Keratinocyte (primary cell): Measurements from ENCODE around the gene S100A2. TPM values are rescaled to one million over a fixed set of nuclear protein-coding genes. Genes with fewer than 3 reads are reported as not detected.

Experiments used
- DNase-seq: peaks from one replicate; pipeline ENCODE4 v3.0.0-alpha.2; 2011; ENCODE audit warnings: low read depth, missing footprints, low spot score
- FAIRE-seq: peaks from 2 replicates; lab custom pipeline; 2011; peaks lifted over from hg19 to GRCh38; lab: Jason Lieb, UNC
- H2AFZ ChIP-seq: 2 replicates; pipeline ENCODE4 v1.6.0; 2012; ENCODE audit warnings: low read length, control low read depth, inconsistent platforms; ENCODE audit not compliant: control insufficient read depth
- H3K27ac ChIP-seq: 2 replicates; pipeline ENCODE4 v1.5.1; 2011; ENCODE audit warnings: low read length; ENCODE audit not compliant: control insufficient read depth, insufficient read depth
- H3K27me3 ChIP-seq: 3 replicates; pipeline ENCODE4 v1.6.0; 2011; ENCODE audit warnings: low read length; ENCODE audit not compliant: control insufficient read depth, insufficient read depth; ENCODE audit errors: extremely low read depth
- H3K36me3 ChIP-seq, 2 experiments: 2 replicates in 1 of 2; 3 replicates in 1 of 2; pipeline ENCODE4 v1.5.1; 2011; ENCODE audit warnings: low read length in 2 of 2, mild to moderate bottlenecking in 1 of 2; ENCODE audit not compliant: control insufficient read depth in 2 of 2, insufficient read depth in 2 of 2; ENCODE audit errors: extremely low read depth in 1 of 2
- H3K4me1 ChIP-seq: 3 replicates; pipeline ENCODE4 v1.5.1; 2011; ENCODE audit warnings: low read length; ENCODE audit not compliant: control insufficient read depth, insufficient read depth; ENCODE audit errors: extremely low read depth
- H3K4me2 ChIP-seq: 3 replicates; pipeline ENCODE4 v1.6.0; 2011; ENCODE audit warnings: low read depth, low read length; ENCODE audit not compliant: control insufficient read depth, insufficient read depth; ENCODE audit errors: extremely low read depth
- H3K4me3 ChIP-seq, 3 experiments: fragments of 200-600 bp in 1 of 3; sonication (generic) in 1 of 3; 2 replicates in 2 of 3; 3 replicates in 1 of 3; pipeline ENCODE4 v1.5.1; 2011 to 2016; ENCODE audit warnings: low read length in 3 of 3, mild to moderate bottlenecking in 3 of 3, control low read depth in 2 of 3, inconsistent platforms in 1 of 3, low read depth in 1 of 3, mixed read lengths in 1 of 3, mixed run types in 1 of 3, moderate library complexity in 1 of 3; ENCODE audit not compliant: control insufficient read depth in 2 of 3, insufficient read depth in 2 of 3; ENCODE audit errors: extremely low read depth in 1 of 3
- H3K79me2 ChIP-seq: 2 replicates; pipeline ENCODE4 v1.6.0; 2012; ENCODE audit warnings: low read length; ENCODE audit not compliant: control insufficient read depth, insufficient read depth
- H3K9ac ChIP-seq: 3 replicates; pipeline ENCODE4 v1.6.0; 2011; ENCODE audit warnings: low read length; ENCODE audit not compliant: control insufficient read depth, insufficient read depth; ENCODE audit errors: extremely low read depth
- H3K9me1 ChIP-seq: 3 replicates; pipeline ENCODE4 v1.6.0; 2011; ENCODE audit warnings: low read length; ENCODE audit not compliant: control insufficient read depth, insufficient read depth; ENCODE audit errors: extremely low read depth
- H3K9me3 ChIP-seq: 2 replicates; pipeline ENCODE4 v1.5.1; 2012; ENCODE audit warnings: low read depth, low read length; ENCODE audit not compliant: control insufficient read depth
- H4K20me1 ChIP-seq: 3 replicates; pipeline ENCODE4 v1.6.0; 2011; ENCODE audit warnings: low read length; ENCODE audit not compliant: control insufficient read depth, insufficient read depth; ENCODE audit errors: extremely low read depth
- EZH2 ChIP-seq: IDR thresholded peaks from one replicate; pipeline ENCODE4 v1.6.1; 2012; ENCODE audit warnings: inconsistent platforms, mild to moderate bottlenecking, low read length, moderate library complexity
- dilution Hi-C: fragments of 300-500 bp; cut with MboI; formaldehyde crosslinking; loops from one replicate; pipeline ENCODE4 v1.7.0; 2020; ENCODE audit warnings: low sequenced_read_pairs; ENCODE audit not compliant: extremely low pct_ligation_motif_present
- polyA plus RNA-seq, 5 experiments: library from polyadenylated mRNA; depleted of rRNA in 3 of 5; stranded (reverse) in 3 of 5; stranded (forward) in 1 of 5; unstranded in 1 of 5; fragments of >200 nt; gene quantifications; 1 replicate in 1 of 5; 2 replicates in 3 of 5; 3 replicates in 1 of 5; pipeline versions ENCODE4 v1.2.1 to v1.2.3, GENCODE V29; 2011 to 2012; ENCODE audit warnings: missing spikeins in 2 of 5, low read depth in 1 of 5, low replicate concordance in 1 of 5
- TF ChIP-seq, protein P1 (sequence below), 3 experiments: IDR thresholded peaks in 1 of 3; conservative IDR thresholded peaks in 1 of 3; optimal IDR thresholded peaks in 1 of 3; 2 replicates in 2 of 3; 3 replicates in 1 of 3; pipeline versions ENCODE3 to v1.5.1; 2011; ENCODE audit warnings: low read length in 3 of 3, mild to moderate bottlenecking in 3 of 3, moderate library complexity in 2 of 3, control low read depth in 1 of 3, inconsistent platforms in 1 of 3; ENCODE audit not compliant: insufficient read depth in 2 of 3; ENCODE audit errors: extremely low read depth in 1 of 3

The S100A2 gene
- polyA plus RNA-seq, 1 donor (not counting 4 experiments of a cell fraction or from before 2014, with no cell fraction given): 12,757 TPM

DNA sequence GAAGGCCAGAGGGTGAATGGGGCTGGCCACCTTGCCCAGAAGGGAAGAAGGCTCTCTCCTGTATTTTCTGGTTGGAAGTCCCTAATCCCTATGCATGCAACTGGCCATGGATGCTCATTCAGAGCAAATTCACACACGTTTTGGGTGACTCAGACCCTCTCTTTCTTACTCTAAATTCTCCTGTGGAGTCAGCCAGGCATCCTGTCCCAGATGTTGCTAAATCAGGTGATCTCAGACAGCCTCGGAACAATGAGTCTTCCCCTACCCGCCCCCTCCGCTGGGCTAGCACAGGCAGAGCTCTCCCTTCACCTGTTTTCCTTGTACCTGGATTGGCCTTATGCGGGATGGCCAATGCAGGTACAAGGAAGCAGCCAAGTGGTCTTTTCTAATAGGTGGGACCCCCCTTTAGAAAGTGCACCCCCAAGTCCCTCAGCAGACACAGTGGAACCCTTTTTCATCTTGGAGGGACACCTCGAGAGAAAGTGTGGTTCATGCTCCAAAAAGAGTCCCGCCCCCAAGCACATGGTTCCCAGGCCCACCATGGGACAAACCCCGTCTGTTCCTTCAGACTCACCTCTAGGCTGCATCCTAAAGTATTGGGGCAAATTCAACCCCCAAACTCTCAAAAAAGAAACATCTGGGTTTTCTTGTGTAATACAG is 38.5 kb downstream of the S100A2 start:
- TF ChIP-seq, protein P1, sequence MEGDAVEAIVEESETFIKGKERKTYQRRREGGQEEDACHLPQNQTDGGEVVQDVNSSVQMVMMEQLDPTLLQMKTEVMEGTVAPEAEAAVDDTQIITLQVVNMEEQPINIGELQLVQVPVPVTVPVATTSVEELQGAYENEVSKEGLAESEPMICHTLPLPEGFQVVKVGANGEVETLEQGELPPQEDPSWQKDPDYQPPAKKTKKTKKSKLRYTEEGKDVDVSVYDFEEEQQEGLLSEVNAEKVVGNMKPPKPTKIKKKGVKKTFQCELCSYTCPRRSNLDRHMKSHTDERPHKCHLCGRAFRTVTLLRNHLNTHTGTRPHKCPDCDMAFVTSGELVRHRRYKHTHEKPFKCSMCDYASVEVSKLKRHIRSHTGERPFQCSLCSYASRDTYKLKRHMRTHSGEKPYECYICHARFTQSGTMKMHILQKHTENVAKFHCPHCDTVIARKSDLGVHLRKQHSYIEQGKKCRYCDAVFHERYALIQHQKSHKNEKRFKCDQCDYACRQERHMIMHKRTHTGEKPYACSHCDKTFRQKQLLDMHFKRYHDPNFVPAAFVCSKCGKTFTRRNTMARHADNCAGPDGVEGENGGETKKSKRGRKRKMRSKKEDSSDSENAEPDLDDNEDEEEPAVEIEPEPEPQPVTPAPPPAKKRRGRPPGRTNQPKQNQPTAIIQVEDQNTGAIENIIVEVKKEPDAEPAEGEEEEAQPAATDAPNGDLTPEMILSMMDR (optimal IDR thresholded peaks at IDR 0.05 in 1 of 3, IDR thresholded peaks at IDR 0.05 in 1 of 3, conservative IDR thresholded peaks at IDR 0.05 in 1 of 3; ENCODE audit: extremely low read depth in 1 of 3, insufficient read depth in 2 of 3, low read length in 3 of 3): no peak
- TF ChIP-seq EZH2: no peak
- DNase-seq (peak; percentile 79), FAIRE-seq (peak; percentile 99)
- Histone ChIP-seq H3K79me2 (no peaks in the 10 kb centered on the region), H3K27me3 (no peaks in the 10 kb centered on the region), H3K4me1 (peaks cover 36% of the 10 kb centered on the region), H4K20me1 (no peaks in the 10 kb centered on the region), H3K4me2 (peak overlapping the region; percentile 86), H3K4me3 (peak overlapping the region in 2 of 3 experiments; percentile 12 to 32), H3K9me1 (peaks cover 2% of the 10 kb centered on the region), H3K9ac (peak overlapping the region; percentile 79), H3K9me3 (no peaks in the 10 kb centered on the region), H3K36me3 (no peaks in the 10 kb centered on the region), H2AFZ (no peak overlapping the region), H3K27ac (peak overlapping the region; percentile 95)
- dilution Hi-C loops: no loop called here

GRCh38 chr1:153526132-153526543 is 39.5 kb downstream of the S100A2 start:
- DNase-seq (peak; percentile 69), FAIRE-seq (no peak)
- no peak overlapping the region for H2AFZ ChIP-seq
- H3K27ac ChIP-seq: peak overlapping the region; percentile 95
- H3K4me3 ChIP-seq: peak overlapping the region in 1 of 3 experiments; percentile 40
- H3K9me3 ChIP-seq: no peaks in the 10 kb centered on the region
- H3K27me3 ChIP-seq: no peaks in the 10 kb centered on the region
- H3K4me1 ChIP-seq: peaks cover 33% of the 10 kb centered on the region
- peak overlapping the region; percentile 86 for H3K4me2 ChIP-seq
- dilution Hi-C loops: no loop called here
- no peaks in the 10 kb centered on the region for H4K20me1 ChIP-seq
- TF ChIP-seq, protein P1 (optimal IDR thresholded peaks at IDR 0.05 in 1 of 3, IDR thresholded peaks at IDR 0.05 in 1 of 3, conservative IDR thresholded peaks at IDR 0.05 in 1 of 3; ENCODE audit: extremely low read depth in 1 of 3, insufficient read depth in 2 of 3, low read length in 3 of 3): no peak
- no peak for TF ChIP-seq EZH2
- H3K9me1 ChIP-seq: peaks cover 2% of the 10 kb centered on the region
- no peaks in the 10 kb centered on the region for H3K79me2 ChIP-seq
- no peaks in the 10 kb centered on the region for H3K36me3 ChIP-seq
- peak overlapping the region; percentile 79 for H3K9ac ChIP-seq
